OCI-LY7 (cell line): ENCODE measurements around the gene APOA4.

Experiments used
- EZH2phosphoT487 ChIP-seq: fragments of 200-600 bp; sonication (generic); IDR thresholded peaks from 2 replicates; pipeline ENCODE4 v1.6.1; 2018; ENCODE audit warnings: low read depth, borderline replicate concordance, mild to moderate bottlenecking, mixed run types, antibody characterized with exemption, low read length, moderate library complexity, mixed read lengths
- TF ChIP-seq, protein P1 (sequence below): fragments of 200-600 bp; sonication (generic); conservative IDR thresholded peaks from 2 replicates; pipeline ENCODE4 v1.5.1; 2014; ENCODE audit warnings: mild to moderate bottlenecking, antibody characterized with exemption, low read length, moderate library complexity, mixed read lengths

DNA sequence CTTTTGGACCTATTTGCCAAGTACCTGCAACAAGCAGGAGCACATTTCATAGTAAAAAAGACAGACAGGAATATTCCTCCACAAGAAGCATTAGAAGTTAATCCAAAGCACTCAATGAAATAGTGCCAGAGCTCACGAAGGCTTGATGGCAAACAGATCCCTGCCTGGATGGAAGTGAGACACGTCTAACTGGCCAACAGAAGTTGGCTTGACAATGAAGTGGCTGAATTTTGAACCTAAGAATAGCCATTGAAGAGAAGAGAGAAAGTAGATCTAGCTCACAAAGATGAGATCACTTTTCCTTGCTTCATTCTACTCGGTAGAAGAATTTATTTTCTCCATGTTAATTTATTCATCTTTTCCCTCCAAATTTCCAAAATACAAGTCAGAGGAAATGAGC is 45.0 kb upstream of the APOA4 start:
- TF ChIP-seq EZH2phosphoT487 = no peak
- TF ChIP-seq, protein P1, sequence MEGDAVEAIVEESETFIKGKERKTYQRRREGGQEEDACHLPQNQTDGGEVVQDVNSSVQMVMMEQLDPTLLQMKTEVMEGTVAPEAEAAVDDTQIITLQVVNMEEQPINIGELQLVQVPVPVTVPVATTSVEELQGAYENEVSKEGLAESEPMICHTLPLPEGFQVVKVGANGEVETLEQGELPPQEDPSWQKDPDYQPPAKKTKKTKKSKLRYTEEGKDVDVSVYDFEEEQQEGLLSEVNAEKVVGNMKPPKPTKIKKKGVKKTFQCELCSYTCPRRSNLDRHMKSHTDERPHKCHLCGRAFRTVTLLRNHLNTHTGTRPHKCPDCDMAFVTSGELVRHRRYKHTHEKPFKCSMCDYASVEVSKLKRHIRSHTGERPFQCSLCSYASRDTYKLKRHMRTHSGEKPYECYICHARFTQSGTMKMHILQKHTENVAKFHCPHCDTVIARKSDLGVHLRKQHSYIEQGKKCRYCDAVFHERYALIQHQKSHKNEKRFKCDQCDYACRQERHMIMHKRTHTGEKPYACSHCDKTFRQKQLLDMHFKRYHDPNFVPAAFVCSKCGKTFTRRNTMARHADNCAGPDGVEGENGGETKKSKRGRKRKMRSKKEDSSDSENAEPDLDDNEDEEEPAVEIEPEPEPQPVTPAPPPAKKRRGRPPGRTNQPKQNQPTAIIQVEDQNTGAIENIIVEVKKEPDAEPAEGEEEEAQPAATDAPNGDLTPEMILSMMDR = no peak
